Pancreas (tissue), 10 donors: ENCODE results near the gene CETN1. TPM values are rescaled to one million over a fixed set of nuclear protein-coding genes. Genes with fewer than 3 reads are reported as not detected.

Experiments used
- ATAC-seq, 4 donors: fragments of 200-7000 bp; cut with Tn5 transposase; one replicate each; pipeline versions ENCODE4 v1.8.0 to v1.9.1; 2020; ENCODE audit warnings: mild to moderate bottlenecking in 4 of 4, moderate library complexity in 4 of 4
- DNase-seq, 6 donors: peaks; one replicate each; pipeline ENCODE4 v3.0.0-alpha.2; 2020
- FAIRE-seq: peaks from 2 replicates; lab custom pipeline; 2012; peaks lifted over from hg19 to GRCh38; lab: Jason Lieb, UNC
- H3K27ac ChIP-seq, 4 donors: fragments of 200-600 bp; sonication (generic); 1 replicate in 3 of 4; 2 replicates in 1 of 4; pipeline versions ENCODE4 v1.5.0 to v1.8.0; 2020
- H3K27me3 ChIP-seq, 4 donors: fragments of 200-600 bp; one replicate each; pipeline ENCODE4 v1.8.0; 2021
- H3K36me3 ChIP-seq, 3 donors: fragments of 200-600 bp; sonication (generic) in 1 of 3; one replicate each; pipeline versions ENCODE4 v1.5.0 to v1.8.0; 2020 to 2021
- H3K4me1 ChIP-seq, 3 donors: fragments of 200-600 bp; one replicate each; pipeline ENCODE4 v1.8.0; 2021
- H3K4me3 ChIP-seq, 4 donors: fragments of 200-600 bp; sonication (generic) in 2 of 4; one replicate each; pipeline versions ENCODE4 v1.5.0 to v1.8.0; 2020 to 2021
- H3K9me3 ChIP-seq, 4 donors: fragments of 200-600 bp; one replicate each; pipeline ENCODE4 v1.8.0; 2021
- CTCF ChIP-seq, 4 donors: fragments of 200-600 bp; sonication (generic) in 3 of 4; IDR thresholded peaks; one replicate each; pipeline versions ENCODE4 v1.5.0 to v1.8.0; 2021; ENCODE audit warnings: antibody characterized with exemption in 4 of 4
- WGBS, 2 donors: extraction: QIAGEN DNeasy Blood & Tissue Kit; methylation state at CpG; one replicate each; pipeline ENCODE4 v1.1.7; 2013; 5-methylcytosine and 5-hydroxymethylcytosine counted together
- intact Hi-C, 3 donors: fragments of 100-400 bp; cut with DNase I; formaldehyde crosslinking; loops; one replicate each; pipeline versions ENCODE4 v1.11.1 to v1.14.2; 2022
- polyA plus RNA-seq, 2 donors: library from polyadenylated mRNA; stranded (reverse); fragments of 200-250 nt; gene quantifications; one replicate each; pipeline ENCODE4 v1.2.3, GENCODE V29; 2013
- total RNA-seq, 6 donors: library from RNA; stranded (reverse); fragmentation: NEBNext Ultra II Directional in 4 of 6; extraction: Animal tissue kit (Norgen Biotek cat#: 25700) in 4 of 6; gene quantifications; one replicate each; pipeline versions ENCODE4 v1.2.1 to v1.2.4, GENCODE V29; 2021 to 2023
- donor health status: healthy with polysubstance abuse.
- donor health status: DM: no; HTN: no; CAD: no; lungs with moderate emphysema.
- donor health status: DM: no; HTN: no; CAD: no.
- donor health status: control.
- donor health status: control.
- donor health status: Bipolar disorder and iron deficiency.
- donor health status: DM: yes; HTN: yes; CAD: no.
- donor health status: DM: no; HTN: no; CAD: no.
- donor health status: DM: no; HTN: no; CAD: no.
- donor health status: DM: yes; HTN: yes; CAD: no.

The CETN1 gene
- total and polyA plus RNA-seq, 8 donors: not detected

- no peak for DNase-seq
- WGBS, 2 donors: 71 to 80% methylated on average over 3 of the region's 3 CpGs
- intact Hi-C loops: no loop called here
- no peak for TF ChIP-seq CTCF (IDR thresholded peaks at IDR 0.05)
- Histone ChIP-seq H3K9me3 (no peaks in the 10 kb centered on the region), H3K36me3 (no peaks in the 10 kb centered on the region), H3K4me1 (no peaks in the 10 kb centered on the region), H3K27me3 (no peaks in the 10 kb centered on the region), H3K4me3 (no peak overlapping the region), H3K27ac (no peak overlapping the region)
- no peak for FAIRE-seq
- ATAC-seq: no peak
These were observed 30.2 kb upstream of the CETN1 start for GRCh38 chr18:549967-550366.

GRCh38 chr18:551404-552061, 28.6 kb upstream of the CETN1 start:
- Histone ChIP-seq H3K27ac (no peak overlapping the region), H3K27me3 (no peaks in the 10 kb centered on the region), H3K36me3 (no peaks in the 10 kb centered on the region), H3K4me1 (no peaks in the 10 kb centered on the region), H3K9me3 (no peaks in the 10 kb centered on the region), H3K4me3 (no peak overlapping the region)
- intact Hi-C loops: no loop called here
- ATAC-seq (no peak), DNase-seq (no peak), FAIRE-seq (no peak)
- no peak for TF ChIP-seq CTCF (IDR thresholded peaks at IDR 0.05)
- WGBS, 2 donors: 67 to 71% methylated on average over 4 of the region's 4 CpGs

GRCh38 chr18:555705-556457, 24.3 kb upstream of the CETN1 start:
- H3K27ac ChIP-seq: no peak overlapping the region
- WGBS, 2 donors: 77 to 78% methylated on average over 13 of the region's 13 CpGs
- FAIRE-seq (no peak), DNase-seq (no peak), ATAC-seq (no peak)
- H3K36me3 ChIP-seq: no peaks in the 10 kb centered on the region
- H3K27me3 ChIP-seq: no peaks in the 10 kb centered on the region
- H3K4me3 ChIP-seq: no peak overlapping the region
- no peaks in the 10 kb centered on the region for H3K9me3 ChIP-seq
- no peaks in the 10 kb centered on the region for H3K4me1 ChIP-seq
- intact Hi-C loops: no loop called here
- TF ChIP-seq CTCF (IDR thresholded peaks at IDR 0.05): no peak

GRCh38 chr18:564708-565561, 15.2 kb upstream of the CETN1 start:
- no peaks in the 10 kb centered on the region for H3K27me3 ChIP-seq
- H3K4me1 ChIP-seq: no peaks in the 10 kb centered on the region
- intact Hi-C loops: no loop called here
- no peaks in the 10 kb centered on the region for H3K9me3 ChIP-seq
- 65 to 67% methylated on average over 11 of the region's 11 CpGs for WGBS, 2 donors
- no peak for DNase-seq
- no peak overlapping the region for H3K4me3 ChIP-seq
- ATAC-seq: peak in 1 of 4 donors; percentile 21
- H3K36me3 ChIP-seq: no peaks in the 10 kb centered on the region
- FAIRE-seq: no peak
- TF ChIP-seq CTCF (IDR thresholded peaks at IDR 0.05): no peak
- no peak overlapping the region for H3K27ac ChIP-seq
